Measurements from ENCODE around the gene PCNX4. TPM values are rescaled to one million over a fixed set of nuclear protein-coding genes. Genes with fewer than 3 reads are reported as not detected.
A peak's percentile ranks its signal among the peaks of the same experiment; 100 is the strongest.

Gene PCNX4
- total RNA-seq, 3 donors from 2014 or later = 32.6 to 85.9 (median 53.7) TPM

- intact Hi-C loops (cut with DNase I; ENCODE audit: low total_unique reads) = no loop called here
- H3K4me1 ChIP-seq = no peaks in the 10 kb centered on the region
- no peak overlapping the region for H3K4me3 ChIP-seq
- no peak overlapping the region for H3K27ac ChIP-seq
- DNase-seq (ENCODE audit: low spot score in 2 of 2) = no peak
- H3K36me3 ChIP-seq = no peaks in the 10 kb centered on the region
- no peaks in the 10 kb centered on the region for H3K9me3 ChIP-seq
- no peak for TF ChIP-seq CTCF (IDR thresholded peaks at IDR 0.05)
- TF ChIP-seq POLR2A (IDR thresholded peaks at IDR 0.05) = no peak
- no peak for TF ChIP-seq POLR2AphosphoS5 (IDR thresholded peaks at IDR 0.05)
- H3K27me3 ChIP-seq = no peaks in the 10 kb centered on the region
Observed at GRCh38 chr14:60087668-60088067, 4.1 kb upstream of the PCNX4 start.

GRCh38 chr14:60089221-60089620 is 2.5 kb upstream of the PCNX4 start:
- DNase-seq (ENCODE audit: low spot score in 2 of 2) = no peak
- H3K27me3 ChIP-seq = no peaks in the 10 kb centered on the region
- H3K27ac ChIP-seq = no peak overlapping the region
- H3K9me3 ChIP-seq = no peaks in the 10 kb centered on the region
- no peak overlapping the region for H3K4me3 ChIP-seq
- no peak for TF ChIP-seq CTCF (IDR thresholded peaks at IDR 0.05)
- TF ChIP-seq POLR2AphosphoS5 (IDR thresholded peaks at IDR 0.05) = no peak
- TF ChIP-seq POLR2A (IDR thresholded peaks at IDR 0.05) = no peak
- H3K36me3 ChIP-seq = no peaks in the 10 kb centered on the region
- intact Hi-C loops (cut with DNase I; ENCODE audit: low total_unique reads) = no loop called here
- H3K4me1 ChIP-seq = no peaks in the 10 kb centered on the region

- Histone ChIP-seq H3K36me3 (no peaks in the 10 kb centered on the region), H3K27me3 (no peaks in the 10 kb centered on the region), H3K4me3 (peak overlapping the region; percentile 73 to 82 (median 78)), H3K27ac (peak overlapping the region; percentile 99 to 100), H3K9me3 (no peaks in the 10 kb centered on the region), H3K4me1 (no peaks in the 10 kb centered on the region)
- DNase-seq (ENCODE audit: low spot score in 2 of 2) = peak in 1 of 2 donors; percentile 37
- no peak for TF ChIP-seq POLR2AphosphoS5 (IDR thresholded peaks at IDR 0.05)
- TF ChIP-seq CTCF (IDR thresholded peaks at IDR 0.05) = no peak
- intact Hi-C loops (cut with DNase I; ENCODE audit: low total_unique reads) = no loop called here
Observed at GRCh38 chr14:60090864-60091519, 731 bp upstream of the PCNX4 start.

GRCh38 chr14:60092526-60092920 is 800 bp downstream of the PCNX4 start:
- Histone ChIP-seq H3K27me3 (no peaks in the 10 kb centered on the region), H3K4me1 (no peaks in the 10 kb centered on the region), H3K9me3 (no peaks in the 10 kb centered on the region), H3K4me3 (peak overlapping the region; percentile 73 to 82 (median 78)), H3K36me3 (no peaks in the 10 kb centered on the region), H3K27ac (peak overlapping the region; percentile 99 to 100)
- no peak for DNase-seq (ENCODE audit: low spot score in 2 of 2)
- intact Hi-C loops (cut with DNase I; ENCODE audit: low total_unique reads) = no loop called here
- no peak for TF ChIP-seq POLR2A (IDR thresholded peaks at IDR 0.05)
- no peak for TF ChIP-seq CTCF (IDR thresholded peaks at IDR 0.05)
- no peak for TF ChIP-seq POLR2AphosphoS5 (IDR thresholded peaks at IDR 0.05)

- intact Hi-C loops (cut with DNase I; ENCODE audit: low total_unique reads) = no loop called here
- peak overlapping the region; percentile 73 to 82 (median 78) for H3K4me3 ChIP-seq
- TF ChIP-seq POLR2A (IDR thresholded peaks at IDR 0.05) = no peak
- no peak for TF ChIP-seq CTCF (IDR thresholded peaks at IDR 0.05)
- no peak for TF ChIP-seq POLR2AphosphoS5 (IDR thresholded peaks at IDR 0.05)
Observed at GRCh38 chr14:60093080-60093479, 1.4 kb downstream of the PCNX4 start.

More at GRCh38 chr14:60093080-60093479, 1.4 kb downstream of the PCNX4 start:
- Histone ChIP-seq H3K27me3 (no peaks in the 10 kb centered on the region), H3K4me1 (no peaks in the 10 kb centered on the region), H3K36me3 (no peaks in the 10 kb centered on the region), H3K9me3 (no peaks in the 10 kb centered on the region), H3K27ac (peak overlapping the region; percentile 99 to 100)
- no peak for DNase-seq (ENCODE audit: low spot score in 2 of 2)

All from breast epithelium (tissue), 4 donors.